GM23338 (cell line): ENCODE results near the gene CAST.

Experiments used
- CREB1 ChIP-seq: fragments of 250-450 bp; sonication (Bioruptor Pico); IDR thresholded peaks from 2 replicates; pipeline ENCODE4 v1.5.0; 2020; ENCODE audit warnings: low read depth, mild to moderate bottlenecking, moderate library complexity
- CTCF ChIP-seq, 2 experiments: fragments of 200-600 bp in 1 of 2; sonication (generic) in 1 of 2; conservative IDR thresholded peaks; 2 replicates each; pipeline versions ENCODE4 v1.5.1 to v1.6.1; 2016 to 2017; ENCODE audit warnings: antibody characterized with exemption in 2 of 2, low read depth in 2 of 2, mild to moderate bottlenecking in 2 of 2, moderate library complexity in 1 of 2
- EZH2 ChIP-seq: fragments of 200-600 bp; sonication (generic); IDR thresholded peaks from one replicate; pipeline ENCODE4 v1.8.0; 2017; ENCODE audit warnings: antibody characterized with exemption, mild to moderate bottlenecking, low read depth; ENCODE audit not compliant: unreplicated experiment
- EZH2phosphoT487 ChIP-seq: fragments of 200-600 bp; sonication (generic); IDR thresholded peaks from one replicate; pipeline ENCODE4 v1.8.1; 2018; ENCODE audit warnings: antibody characterized with exemption; ENCODE audit not compliant: unreplicated experiment
- POLR2AphosphoS5 ChIP-seq: IDR thresholded peaks from 2 replicates; pipeline ENCODE4 v1.6.1; 2016; ENCODE audit warnings: antibody characterized with exemption, low read depth
- REST ChIP-seq: IDR thresholded peaks from one replicate; pipeline ENCODE4 v1.6.1; 2018; ENCODE audit warnings: antibody characterized with exemption; ENCODE audit not compliant: unreplicated experiment
- ZNF114 ChIP-seq: fragments of 250-450 bp; sonication (Bioruptor Pico); IDR thresholded peaks from 2 replicates; pipeline ENCODE4 v1.5.0; 2020; ENCODE audit warnings: mild to moderate bottlenecking, moderate library complexity

GRCh38 chr5:96758621-96759020 is 96.4 kb downstream of the CAST start:
- TF ChIP-seq CTCF (conservative IDR thresholded peaks at IDR 0.05; ENCODE audit: low read depth in 2 of 2) (no peak), EZH2 (no peak), CREB1 (CRISPR knock-in tag) (no peak), REST (no peak), ZNF114 (CRISPR knock-in tag) (no peak), EZH2phosphoT487 (no peak), POLR2AphosphoS5 (no peak)
